Measurements from ENCODE around the gene CHAF1A. TPM values are rescaled to one million over a fixed set of nuclear protein-coding genes. Genes with fewer than 3 reads are reported as not detected.

The CHAF1A gene
- total RNA-seq, 4 donors from 2014 or later = 4.9 to 18.6 (median 8.1) TPM

GRCh38 chr19:4391701-4392483 is 10.5 kb upstream of the CHAF1A start:
- WGBS, 2 donors = 49 to 67% methylated on average over 15 to 19 of the region's 20 CpGs
- no peaks in the 10 kb centered on the region for H3K9me3 ChIP-seq
- no peak overlapping the region for H3K4me3 ChIP-seq
- H3K4me1 ChIP-seq = peaks cover 5 to 96% (median 79%) of the 10 kb centered on the region in 4 donors
- H3K36me3 ChIP-seq = peaks cover 0 to 23% (median 0%) of the 10 kb centered on the region in 3 donors
- peak overlapping the region; percentile 57 to 92 (median 78) for H3K27ac ChIP-seq
- DNase-seq (ENCODE audit: low spot score in 2 of 2) = no peak
- no peaks in the 10 kb centered on the region for H3K27me3 ChIP-seq
- TF ChIP-seq CTCF (IDR thresholded peaks at IDR 0.05) = no peak
- TF ChIP-seq EP300 (IDR thresholded peaks at IDR 0.05) = peak; percentile 31 to 85

GRCh38 chr19:4393947-4394590 is 8.4 kb upstream of the CHAF1A start:
- peaks cover 5 to 96% (median 78%) of the 10 kb centered on the region in 4 donors for H3K4me1 ChIP-seq
- WGBS, 2 donors = 26 to 31% methylated on average over 8 of the region's 8 CpGs
- peak overlapping the region in 1 of 4 donors; percentile 10 for H3K4me3 ChIP-seq
- no peaks in the 10 kb centered on the region for H3K9me3 ChIP-seq
- H3K27ac ChIP-seq = peak overlapping the region; percentile 5 to 92 (median 70)
- H3K27me3 ChIP-seq = no peaks in the 10 kb centered on the region
- DNase-seq (ENCODE audit: low spot score in 2 of 2) = no peak
- TF ChIP-seq EP300 (IDR thresholded peaks at IDR 0.05) (no peak), CTCF (IDR thresholded peaks at IDR 0.05) (no peak), POLR2A (IDR thresholded peaks at IDR 0.05) (no peak)
- H3K36me3 ChIP-seq = peaks cover 0 to 31% (median 0%) of the 10 kb centered on the region in 3 donors

- Histone ChIP-seq H3K9me3 (no peaks in the 10 kb centered on the region), H3K36me3 (peaks cover 0 to 31% (median 0%) of the 10 kb centered on the region in 3 donors), H3K27ac (peak overlapping the region; percentile 12 to 99 (median 76)), H3K4me1 (peaks cover 0 to 80% (median 60%) of the 10 kb centered on the region in 4 donors), H3K27me3 (no peaks in the 10 kb centered on the region), H3K4me3 (no peak overlapping the region)
- TF ChIP-seq EP300 (IDR thresholded peaks at IDR 0.05) = no peak
- no peak for TF ChIP-seq CTCF (IDR thresholded peaks at IDR 0.05)
- TF ChIP-seq POLR2A (IDR thresholded peaks at IDR 0.05) = no peak
- WGBS, 2 donors = 46 to 50% methylated on average over 15 of the region's 15 CpGs
- DNase-seq (ENCODE audit: low spot score in 2 of 2) = no peak
Measured at GRCh38 chr19:4396949-4397783, 5.3 kb upstream of the CHAF1A start.

- H3K27me3 ChIP-seq = no peaks in the 10 kb centered on the region
- H3K4me3 ChIP-seq = peak overlapping the region; percentile 90 to 99 (median 96)
- H3K4me1 ChIP-seq = peaks cover 0 to 64% (median 43%) of the 10 kb centered on the region in 4 donors
- no peak for DNase-seq (ENCODE audit: low spot score in 2 of 2)
- WGBS, 2 donors = 0 to 1% methylated on average over 2 to 12 of the region's 12 CpGs
- TF ChIP-seq EP300 (IDR thresholded peaks at IDR 0.05) (peak in 1 of 2 donors; percentile 42), POLR2A (IDR thresholded peaks at IDR 0.05) (no peak)
- H3K9me3 ChIP-seq = no peaks in the 10 kb centered on the region
- peak overlapping the region; percentile 95 to 99 (median 96) for H3K27ac ChIP-seq
- peaks cover 0 to 29% (median 0%) of the 10 kb centered on the region in 3 donors for H3K36me3 ChIP-seq
Measured at GRCh38 chr19:4399812-4400134, 2.7 kb upstream of the CHAF1A start.

- peaks cover 0 to 58% (median 38%) of the 10 kb centered on the region in 4 donors for H3K4me1 ChIP-seq
Measured at GRCh38 chr19:4400135-4400936, 2.1 kb upstream of the CHAF1A start, which contains the start of gene SH3GL1. SH3GL1 (minus strand) TSS chr19:4400547; CDS start chr19:4400368, 179 bp downstream.

More at GRCh38 chr19:4400135-4400936, 2.1 kb upstream of the CHAF1A start, which contains the start of gene SH3GL1:
- H3K36me3 ChIP-seq = peaks cover 0 to 24% (median 0%) of the 10 kb centered on the region in 3 donors
- peak within 1 kb of the TSS; percentile 90 to 99 (median 96) for H3K4me3 ChIP-seq
- WGBS, 2 donors = 0 to 1% methylated on average over 32 to 60 of the region's 90 CpGs
- peak; percentile 84 to 90 for DNase-seq (ENCODE audit: low spot score in 2 of 2)
- peak within 1 kb of the TSS; percentile 95 to 99 (median 96) for H3K27ac ChIP-seq
- TF ChIP-seq CTCF (IDR thresholded peaks at IDR 0.05) (peak; percentile 94 to 99 (median 99)), POLR2A (IDR thresholded peaks at IDR 0.05) (peak; percentile 65 to 91), EP300 (IDR thresholded peaks at IDR 0.05) (peak; percentile 33 to 78)
- no peaks in the 10 kb centered on the region for H3K9me3 ChIP-seq
- no peaks in the 10 kb centered on the region for H3K27me3 ChIP-seq

All from tibial nerve (tissue), 4 donors.